OCI-LY7 (cell line): ENCODE data around the gene LYZL6. TPM values are rescaled to one million over a fixed set of nuclear protein-coding genes. Genes with fewer than 3 reads are reported as not detected.

ENCODE experiments used
- BruUV-seq: library from RNA; stranded (reverse); fragments of 400-500 nt; replicated peaks from 2 replicates; lab custom pipeline; 2021; lab: Mats Ljungman, UMichigan
- CTCF ChIA-PET: fragments of 300-600 bp; sonication (Branson Sonifier 250); formaldehyde crosslinking; loops from one replicate; lab custom pipeline; 2022; ENCODE audit warnings: antibody characterized with exemption; ENCODE audit not compliant: unreplicated experiment; lab: Charles Lee
- POLR2A ChIA-PET: fragments of 300-600 bp; sonication (Branson Sonifier 250); formaldehyde crosslinking; loops from one replicate; lab custom pipeline; 2022; ENCODE audit warnings: antibody characterized with exemption; lab: Charles Lee
- DNase-seq: peaks from one replicate; pipeline ENCODE4 v3.0.0-alpha.2; 2015; ENCODE audit warnings: low spot score
- H2AFZ ChIP-seq: fragments of 200-600 bp; sonication (generic), shearing (Covaris generic); 2 replicates; pipeline ENCODE4 v1.6.1; 2014; ENCODE audit warnings: mild to moderate bottlenecking, antibody characterized with exemption, low read length, moderate library complexity
- H3K27ac ChIP-seq: fragments of 200-600 bp; sonication (generic); 2 replicates; pipeline ENCODE4 v1.5.1; 2014; ENCODE audit warnings: mixed run types, low read depth, mild to moderate bottlenecking, moderate library complexity, low read length, inconsistent platforms; ENCODE audit not compliant: poor library complexity, severe bottlenecking
- H3K36me3 ChIP-seq: fragments of 200-600 bp; sonication (generic); 2 replicates; pipeline ENCODE4 v1.6.1; 2014; ENCODE audit warnings: mild to moderate bottlenecking, antibody characterized with exemption, low read length, moderate library complexity, mixed read lengths; ENCODE audit not compliant: insufficient read depth
- H3K4me1 ChIP-seq: fragments of 200-600 bp; sonication (generic); 2 replicates; pipeline ENCODE4 v1.5.1; 2014; ENCODE audit warnings: mild to moderate bottlenecking, low read length; ENCODE audit not compliant: insufficient read depth, poor library complexity, severe bottlenecking
- H3K4me2 ChIP-seq: fragments of 200-600 bp; sonication (generic); 2 replicates; pipeline ENCODE4 v1.6.1; 2014; ENCODE audit warnings: mild to moderate bottlenecking, low read length
- H3K4me3 ChIP-seq: fragments of 200-600 bp; sonication (generic); 2 replicates; pipeline ENCODE4 v1.5.1; 2014; ENCODE audit warnings: mild to moderate bottlenecking, low read depth, low read length; ENCODE audit not compliant: poor library complexity, severe bottlenecking
- H3K79me2 ChIP-seq: fragments of 200-600 bp; sonication (generic); 2 replicates; pipeline ENCODE4 v1.6.1; 2016; ENCODE audit warnings: low read depth, mild to moderate bottlenecking, low read length, moderate library complexity, mixed read lengths; ENCODE audit not compliant: insufficient read depth
- H3K9me2 ChIP-seq: fragments of 200-600 bp; sonication (generic); 2 replicates; pipeline ENCODE4 v1.6.1; 2016; ENCODE audit warnings: mild to moderate bottlenecking, low read length, mixed read lengths; ENCODE audit not compliant: insufficient read depth
- H3K9me3 ChIP-seq: fragments of 200-600 bp; sonication (generic); 2 replicates; pipeline ENCODE4 v1.6.1; 2014; ENCODE audit warnings: mild to moderate bottlenecking, mixed run types, low read length, mixed read lengths
- H4K20me1 ChIP-seq: fragments of 200-600 bp; sonication (generic); 2 replicates; pipeline ENCODE4 v1.6.1; 2014; ENCODE audit warnings: mild to moderate bottlenecking, antibody characterized with exemption, low read length, moderate library complexity, mixed read lengths; ENCODE audit not compliant: insufficient read depth
- CTCF ChIP-seq: fragments of 200-600 bp; sonication (generic); conservative IDR thresholded peaks from 2 replicates; pipeline ENCODE4 v1.5.1; 2014; ENCODE audit warnings: mild to moderate bottlenecking, antibody characterized with exemption, low read length, moderate library complexity, mixed read lengths
- EZH2phosphoT487 ChIP-seq: fragments of 200-600 bp; sonication (generic); IDR thresholded peaks from 2 replicates; pipeline ENCODE4 v1.6.1; 2018; ENCODE audit warnings: low read depth, borderline replicate concordance, mild to moderate bottlenecking, mixed run types, antibody characterized with exemption, low read length, moderate library complexity, mixed read lengths
- intact Hi-C: fragments of 100-400 bp; cut with micrococcal nuclease; formaldehyde crosslinking; loops from one replicate; pipeline ENCODE4 v1.10.0; 2022; ENCODE audit not compliant: unreplicated experiment
- total RNA-seq, 2 experiments: library from RNA; depleted of rRNA in 1 of 2; stranded (reverse); fragments of >200 nt in 1 of 2; shearing (Covaris generic) in 1 of 2; gene quantifications; 2 replicates each; pipeline ENCODE4 v1.2.3, GENCODE V29; 2014 to 2022

LYZL6 gene
- total RNA-seq, 2 experiments from 2014 or later, result not detected

GRCh38 chr17:35901631-35902175 is 41.8 kb downstream of the LYZL6 start:
- Histone ChIP-seq H4K20me1 (no peaks in the 10 kb centered on the region), H3K27ac (no peak overlapping the region), H3K4me3 (no peak overlapping the region), H3K79me2 (no peaks in the 10 kb centered on the region), H3K36me3 (no peaks in the 10 kb centered on the region), H3K4me1 (no peaks in the 10 kb centered on the region), H3K9me2 (no peaks in the 10 kb centered on the region), H2AFZ (no peak overlapping the region), H3K4me2 (no peak overlapping the region), H3K9me3 (no peaks in the 10 kb centered on the region)
- ChIA-PET CTCF (no interaction called here), POLR2A (interaction anchor here (0.7 kb wide), 2 partner anchors 19 to 1475 kb away, joined by 3 to 4 read pairs; no protein-coding TSS in a partner anchor)
- intact Hi-C loops, result no loop called here
- BruUV-seq, result no TSS peak
- no peak for TF ChIP-seq CTCF
- no peak for TF ChIP-seq EZH2phosphoT487
- DNase-seq, result no peak

- H2AFZ ChIP-seq, result no peak overlapping the region
These were observed 42.6 kb downstream of the LYZL6 start for GRCh38 chr17:35900708-35901480.

More at GRCh38 chr17:35900708-35901480, 42.6 kb downstream of the LYZL6 start:
- CTCF ChIA-PET, result no interaction called here
- Histone ChIP-seq H3K9me3 (no peaks in the 10 kb centered on the region), H3K9me2 (no peaks in the 10 kb centered on the region), H4K20me1 (no peaks in the 10 kb centered on the region), H3K4me3 (no peak overlapping the region), H3K4me2 (no peak overlapping the region), H3K27ac (no peak overlapping the region), H3K4me1 (no peaks in the 10 kb centered on the region), H3K36me3 (no peaks in the 10 kb centered on the region), H3K79me2 (no peaks in the 10 kb centered on the region)
- POLR2A ChIA-PET, result interaction anchor here (0.7 kb wide), 2 partner anchors 18 to 1474 kb away, joined by 3 to 4 read pairs; no protein-coding TSS in a partner anchor
- no TSS peak for BruUV-seq
- no peak for DNase-seq
- intact Hi-C loops, result no loop called here
- no peak for TF ChIP-seq EZH2phosphoT487
- no peak for TF ChIP-seq CTCF
